Measurements from ENCODE around the gene FRMD4B.

FRMD4B gene

DNA sequence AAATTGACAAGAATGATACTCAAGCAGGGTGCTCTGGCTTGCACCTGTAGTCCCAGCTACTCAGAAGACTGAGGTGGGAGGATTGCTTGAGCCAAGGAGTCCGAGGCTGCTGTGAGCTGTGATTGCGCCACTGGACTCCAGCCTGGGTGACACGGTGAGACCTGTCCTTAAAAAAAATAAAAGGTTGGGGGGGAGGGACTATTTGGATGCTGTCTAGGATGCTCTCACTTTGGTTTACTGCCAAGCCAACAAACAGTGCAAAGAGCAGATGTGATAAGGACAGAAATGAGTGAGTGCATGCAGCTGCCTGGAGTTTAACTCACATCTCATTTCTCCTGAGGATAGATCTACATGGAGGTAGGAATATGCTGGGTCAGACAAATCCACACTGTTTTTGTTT, 130.0 kb downstream of the FRMD4B start:
- no peak for DNase-seq
- TF ChIP-seq GATA1 (IDR thresholded peaks at IDR 0.05; ENCODE audit: low read depth, low read length) (no peak), POLR2A (IDR thresholded peaks at IDR 0.05; ENCODE audit: low read length) (no peak)

DNA sequence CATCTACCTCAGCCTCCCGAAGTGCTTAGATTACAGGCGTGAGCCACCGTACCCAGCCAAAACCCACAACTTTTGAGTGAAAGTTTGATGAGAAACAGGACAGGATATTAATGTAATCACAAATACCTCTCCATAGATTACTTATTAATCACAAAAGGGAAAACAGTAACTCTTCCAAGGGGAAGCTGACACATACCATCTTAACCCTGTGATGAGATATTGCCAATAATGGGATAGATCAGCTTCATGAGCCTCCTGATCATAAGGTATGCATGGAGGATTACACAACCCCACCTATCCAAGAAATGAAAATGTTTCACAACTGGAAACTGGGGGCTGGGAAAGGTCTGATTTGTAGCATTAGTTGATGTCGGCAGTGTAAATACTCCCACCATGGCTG, 131.5 kb downstream of the FRMD4B start:
- no peak for DNase-seq
- no peak for TF ChIP-seq POLR2A (IDR thresholded peaks at IDR 0.05; ENCODE audit: low read length)
- no peak for TF ChIP-seq GATA1 (IDR thresholded peaks at IDR 0.05; ENCODE audit: low read depth, low read length)

DNA sequence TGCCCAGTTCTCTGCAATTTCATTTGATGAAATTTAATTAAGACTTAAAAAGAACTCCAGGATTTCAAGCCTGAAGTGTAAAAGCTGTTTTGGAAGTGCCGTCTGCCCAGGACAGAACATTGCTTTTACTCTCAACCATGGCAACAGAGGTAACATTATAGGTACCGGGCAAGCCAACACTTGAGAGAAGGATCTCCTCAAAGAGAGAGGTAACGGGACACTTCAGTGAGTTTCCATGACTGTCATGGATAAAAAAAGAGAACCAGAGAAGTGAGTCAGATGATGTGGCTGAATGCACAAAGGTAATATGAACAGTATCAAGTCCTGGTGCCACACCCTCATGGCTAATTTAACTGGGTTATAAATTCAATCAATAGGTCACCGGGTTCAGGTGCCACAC, 133.3 kb downstream of the FRMD4B start:
- no peak for DNase-seq

DNA sequence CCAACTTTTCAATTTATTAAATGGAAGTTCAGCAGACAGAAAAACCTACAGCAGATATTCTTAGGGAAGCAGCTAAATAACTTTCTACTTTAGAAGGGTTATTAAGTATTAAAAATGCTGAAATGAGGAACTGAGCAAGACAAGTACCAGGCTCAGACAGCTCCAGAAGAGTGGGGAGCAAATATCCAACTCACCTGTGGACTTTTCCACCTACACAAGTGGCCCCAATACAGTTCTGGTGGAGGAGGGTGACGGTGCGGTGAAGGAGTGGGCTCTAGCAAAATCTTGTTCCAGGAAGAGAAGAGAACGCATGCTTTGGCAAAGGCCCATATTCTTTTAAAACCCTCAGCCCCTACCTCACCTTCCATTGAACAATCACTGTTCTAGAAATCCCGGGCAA, 133.7 kb downstream of the FRMD4B start:
- no peak for TF ChIP-seq GATA1 (IDR thresholded peaks at IDR 0.05; ENCODE audit: low read depth, low read length)
- no peak for TF ChIP-seq POLR2A (IDR thresholded peaks at IDR 0.05; ENCODE audit: low read length)
- no peak for DNase-seq

More for the DNA sequence above, 133.3 kb downstream of the FRMD4B start:
- TF ChIP-seq POLR2A (IDR thresholded peaks at IDR 0.05; ENCODE audit: low read length) = no peak
- no peak for TF ChIP-seq GATA1 (IDR thresholded peaks at IDR 0.05; ENCODE audit: low read depth, low read length)

DNA sequence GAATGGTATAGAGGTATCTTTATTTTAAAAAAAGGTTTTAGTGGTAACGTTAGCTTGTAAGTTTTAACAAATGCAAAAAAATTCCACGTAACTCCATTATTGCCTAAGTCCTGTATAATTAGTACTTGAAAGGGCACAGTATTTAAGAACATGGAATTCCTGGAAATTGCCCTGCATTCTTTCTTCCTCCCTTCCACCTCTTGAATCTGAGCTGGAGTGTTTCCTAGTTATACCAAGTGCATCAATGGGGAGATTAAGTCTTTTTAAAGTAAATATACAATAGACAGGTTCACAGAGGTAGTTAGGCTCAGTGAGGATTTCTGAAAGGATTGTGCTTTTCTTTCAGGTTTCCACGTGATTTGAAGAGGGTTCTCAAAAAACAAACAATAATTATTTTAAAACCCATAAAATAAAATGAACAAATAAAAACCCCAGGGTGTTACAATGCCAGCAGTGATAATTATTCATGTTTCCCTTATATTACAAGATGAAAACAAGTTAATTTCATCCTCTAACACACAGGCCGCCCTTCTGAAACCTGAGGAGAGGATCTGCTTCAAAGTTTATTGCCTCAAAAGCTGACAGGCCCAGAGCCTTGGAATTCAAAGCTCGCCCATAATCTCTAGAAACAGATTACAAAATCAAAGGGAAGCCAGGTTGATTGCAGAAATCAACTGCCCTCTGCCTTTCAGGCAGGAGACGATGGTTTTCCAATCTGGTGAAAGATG, 134.6 kb downstream of the FRMD4B start:
- no peak for DNase-seq
- TF ChIP-seq GATA1 (IDR thresholded peaks at IDR 0.05; ENCODE audit: low read depth, low read length) (no peak), POLR2A (IDR thresholded peaks at IDR 0.05; ENCODE audit: low read length) (no peak)

DNA sequence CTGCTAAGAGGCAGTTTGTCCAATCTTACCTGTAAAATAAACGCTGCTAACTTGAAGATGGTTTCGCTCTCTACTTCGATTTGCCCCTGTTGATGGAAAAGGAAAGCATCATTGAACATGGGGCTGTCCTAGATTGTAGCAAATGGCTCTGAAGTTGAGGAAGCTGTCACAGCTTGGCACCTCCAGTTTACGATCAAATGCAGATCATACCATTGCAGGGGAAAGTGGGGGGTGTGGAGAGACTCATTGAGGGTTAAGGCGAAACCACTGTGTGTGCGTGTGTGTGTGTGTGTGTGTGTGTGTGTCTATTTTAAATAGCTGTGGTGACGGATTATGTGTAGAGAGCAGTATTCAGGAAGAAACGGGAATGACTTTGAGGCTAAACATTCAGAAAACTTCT, 135.9 kb downstream of the FRMD4B start:
- no peak for TF ChIP-seq GATA1 (IDR thresholded peaks at IDR 0.05; ENCODE audit: low read depth, low read length)
- TF ChIP-seq POLR2A (IDR thresholded peaks at IDR 0.05; ENCODE audit: low read length) = no peak
- peak in 1 of 2 experiments; percentile 10 for DNase-seq

DNA sequence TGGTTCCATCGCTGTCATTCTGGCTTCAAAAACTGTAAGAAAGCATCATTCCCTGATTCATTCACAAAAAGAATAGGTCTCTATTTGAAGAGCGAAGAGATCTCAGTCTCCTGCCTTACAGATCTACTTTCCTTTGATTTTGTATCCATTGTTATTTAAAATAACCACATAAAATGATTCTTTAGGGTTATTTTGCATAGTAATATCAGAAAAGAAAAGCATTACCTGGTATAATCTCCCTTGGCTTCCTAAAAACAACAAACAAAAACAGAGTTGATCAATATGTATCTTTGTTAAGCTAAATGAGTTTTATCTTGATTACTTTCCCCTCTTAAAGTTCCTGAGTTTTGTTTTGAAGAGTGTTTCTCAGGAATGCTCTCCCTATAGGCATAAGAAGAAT, 136.9 kb downstream of the FRMD4B start:
- TF ChIP-seq GATA1 (IDR thresholded peaks at IDR 0.05; ENCODE audit: low read depth, low read length) (no peak), POLR2A (IDR thresholded peaks at IDR 0.05; ENCODE audit: low read length) (no peak)
- DNase-seq = no peak

DNA sequence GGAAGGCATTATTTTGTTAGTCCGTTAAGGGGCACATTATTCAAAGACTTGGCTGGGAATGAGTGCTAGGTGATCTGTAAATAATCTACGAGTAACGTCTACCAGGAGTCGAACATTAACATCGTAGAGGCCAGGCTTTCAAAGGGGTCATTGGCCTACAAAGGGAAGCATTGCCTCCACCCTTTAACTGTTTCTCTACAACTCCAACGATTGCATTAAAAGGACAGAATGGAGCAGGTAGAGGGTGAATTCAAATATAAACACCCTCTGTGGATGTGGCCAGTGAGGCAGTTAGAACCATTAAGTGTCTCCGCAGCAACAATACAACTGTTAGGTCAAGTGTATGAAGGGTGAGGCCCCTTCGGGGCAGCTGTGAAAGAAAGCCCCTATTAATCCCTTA, 137.5 kb downstream of the FRMD4B start:
- TF ChIP-seq GATA1 (IDR thresholded peaks at IDR 0.05; ENCODE audit: low read depth, low read length) (no peak), POLR2A (IDR thresholded peaks at IDR 0.05; ENCODE audit: low read length) (no peak)
- no peak for DNase-seq

DNA sequence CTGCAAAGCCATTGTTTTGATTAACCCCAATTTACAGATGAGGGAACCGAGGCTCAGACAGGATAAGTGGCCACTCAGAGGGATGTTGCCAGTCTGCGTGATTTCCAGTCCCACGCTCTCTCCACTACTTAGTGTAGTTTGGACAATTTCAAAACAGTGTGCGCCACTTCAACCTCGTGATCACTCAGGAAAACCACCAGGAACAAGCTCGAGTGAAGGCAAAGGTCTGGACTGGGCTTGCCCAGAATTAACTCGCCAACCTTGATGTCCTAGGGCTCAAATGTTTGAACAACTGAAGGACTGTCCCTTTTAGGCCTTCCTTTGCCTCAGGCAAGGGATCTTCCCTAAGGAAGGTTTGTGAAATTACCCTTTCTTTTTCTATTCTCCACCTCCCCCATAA, 139.3 kb downstream of the FRMD4B start:
- no peak for DNase-seq
- TF ChIP-seq POLR2A (IDR thresholded peaks at IDR 0.05; ENCODE audit: low read length) = no peak
- no peak for TF ChIP-seq GATA1 (IDR thresholded peaks at IDR 0.05; ENCODE audit: low read depth, low read length)

DNA sequence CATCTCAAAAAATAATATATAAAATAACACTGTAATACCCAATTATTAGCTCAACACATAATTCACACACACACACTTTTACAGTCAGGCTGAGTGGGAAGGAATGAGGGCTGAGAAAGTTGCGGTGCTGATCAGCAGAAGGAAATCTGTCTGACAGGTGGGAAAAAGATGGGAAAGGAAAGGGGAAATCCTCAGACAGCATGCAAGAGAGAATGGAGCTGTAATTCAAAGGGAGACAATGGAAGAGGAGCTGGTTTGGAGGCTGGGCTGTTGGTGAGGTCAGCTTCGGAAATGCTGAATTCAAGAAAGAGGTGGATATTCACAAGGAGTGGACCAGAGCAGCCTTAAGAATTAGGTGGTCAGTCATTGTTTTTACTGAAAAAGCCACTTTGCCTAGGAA, 141.8 kb downstream of the FRMD4B start:
- TF ChIP-seq POLR2A (IDR thresholded peaks at IDR 0.05; ENCODE audit: low read length) = no peak
- no peak for TF ChIP-seq GATA1 (IDR thresholded peaks at IDR 0.05; ENCODE audit: low read depth, low read length)
- DNase-seq = no peak

DNA sequence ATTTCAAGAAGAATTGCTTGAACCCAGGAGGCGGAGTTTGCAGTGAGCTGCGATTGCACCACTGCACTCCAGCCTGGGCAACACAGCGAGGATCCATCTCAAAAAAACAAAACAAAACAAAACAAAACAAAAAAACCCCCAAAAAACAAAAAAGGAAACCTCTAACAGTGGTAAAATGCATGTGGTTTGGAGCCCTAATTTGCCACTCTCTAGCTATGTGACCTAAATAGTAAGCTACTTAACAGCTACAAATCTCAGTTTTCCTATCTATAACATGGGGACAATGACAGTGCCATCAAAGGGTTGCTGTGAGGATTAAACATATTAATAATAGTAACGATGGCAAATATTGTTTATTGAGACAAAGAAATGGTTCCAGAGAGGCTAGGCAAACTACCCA, 144.1 kb downstream of the FRMD4B start:
- DNase-seq = no peak
- TF ChIP-seq POLR2A (IDR thresholded peaks at IDR 0.05; ENCODE audit: low read length) (no peak), GATA1 (IDR thresholded peaks at IDR 0.05; ENCODE audit: low read depth, low read length) (no peak)

DNA sequence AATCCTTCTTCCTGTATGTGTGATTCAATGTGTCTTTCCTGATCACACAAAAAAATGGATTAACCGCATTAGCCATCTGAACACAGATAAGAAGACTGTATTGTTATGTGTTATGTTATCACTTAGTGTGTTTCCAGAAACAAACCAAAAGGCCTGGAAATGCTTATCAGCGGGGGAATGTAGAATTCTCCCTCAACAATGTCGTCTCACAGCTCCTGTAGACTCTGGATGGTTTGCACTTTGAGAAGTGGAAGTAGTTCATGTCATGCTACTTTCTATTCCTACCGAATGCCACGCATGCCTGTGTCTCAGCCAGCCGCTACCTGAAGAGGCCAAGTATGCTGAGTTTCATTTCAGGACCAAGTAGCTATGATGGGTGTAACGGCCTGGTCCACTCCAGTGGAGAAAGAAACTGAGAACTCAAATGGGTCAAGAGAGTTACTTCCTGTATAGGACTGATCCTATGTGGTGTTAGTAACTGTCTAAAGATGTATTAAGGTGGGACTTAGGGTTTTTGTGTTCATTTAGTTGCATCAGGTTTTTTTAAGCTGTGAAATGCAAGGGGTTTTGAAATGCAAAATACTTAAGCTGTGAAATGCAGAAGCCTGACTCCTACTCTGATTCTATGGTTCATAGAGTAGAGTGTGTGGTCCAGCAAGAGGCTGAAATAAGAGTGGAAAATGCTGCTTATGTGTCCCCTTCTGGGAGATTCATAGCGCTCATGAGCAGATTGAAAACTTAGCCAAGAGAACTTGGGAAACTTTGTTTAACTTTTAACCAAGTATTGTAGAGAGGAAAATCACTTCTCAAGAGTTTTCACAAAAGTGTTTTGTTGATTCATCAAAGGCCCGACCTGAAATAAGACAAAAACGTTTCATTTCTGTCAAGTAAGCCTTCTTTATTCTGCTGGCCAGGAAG, 145.0 kb downstream of the FRMD4B start:
- TF ChIP-seq POLR2A (IDR thresholded peaks at IDR 0.05; ENCODE audit: low read length) = no peak
- no peak for TF ChIP-seq GATA1 (IDR thresholded peaks at IDR 0.05; ENCODE audit: low read depth, low read length)
- DNase-seq = no peak

DNA sequence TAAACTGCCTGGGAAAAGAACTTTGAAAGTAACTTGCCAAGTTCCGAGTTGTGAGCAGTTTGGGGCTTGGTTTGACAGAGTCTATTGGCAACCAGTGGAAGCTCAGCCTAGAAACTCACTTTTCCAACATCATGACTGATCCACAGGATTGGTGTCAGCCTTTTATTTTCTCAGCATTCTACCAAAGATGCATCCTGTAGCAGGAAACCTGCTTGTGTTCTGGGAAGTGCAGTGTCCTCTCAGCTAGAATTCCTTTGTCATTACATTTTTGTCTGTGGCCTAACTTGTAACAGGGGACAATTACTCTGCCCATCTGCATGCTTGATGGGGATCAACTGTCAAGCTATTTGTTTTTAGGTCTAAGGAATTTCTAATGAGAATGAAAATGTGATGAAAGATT, 146.8 kb downstream of the FRMD4B start:
- no peak for TF ChIP-seq POLR2A (IDR thresholded peaks at IDR 0.05; ENCODE audit: low read length)
- no peak for DNase-seq

DNA sequence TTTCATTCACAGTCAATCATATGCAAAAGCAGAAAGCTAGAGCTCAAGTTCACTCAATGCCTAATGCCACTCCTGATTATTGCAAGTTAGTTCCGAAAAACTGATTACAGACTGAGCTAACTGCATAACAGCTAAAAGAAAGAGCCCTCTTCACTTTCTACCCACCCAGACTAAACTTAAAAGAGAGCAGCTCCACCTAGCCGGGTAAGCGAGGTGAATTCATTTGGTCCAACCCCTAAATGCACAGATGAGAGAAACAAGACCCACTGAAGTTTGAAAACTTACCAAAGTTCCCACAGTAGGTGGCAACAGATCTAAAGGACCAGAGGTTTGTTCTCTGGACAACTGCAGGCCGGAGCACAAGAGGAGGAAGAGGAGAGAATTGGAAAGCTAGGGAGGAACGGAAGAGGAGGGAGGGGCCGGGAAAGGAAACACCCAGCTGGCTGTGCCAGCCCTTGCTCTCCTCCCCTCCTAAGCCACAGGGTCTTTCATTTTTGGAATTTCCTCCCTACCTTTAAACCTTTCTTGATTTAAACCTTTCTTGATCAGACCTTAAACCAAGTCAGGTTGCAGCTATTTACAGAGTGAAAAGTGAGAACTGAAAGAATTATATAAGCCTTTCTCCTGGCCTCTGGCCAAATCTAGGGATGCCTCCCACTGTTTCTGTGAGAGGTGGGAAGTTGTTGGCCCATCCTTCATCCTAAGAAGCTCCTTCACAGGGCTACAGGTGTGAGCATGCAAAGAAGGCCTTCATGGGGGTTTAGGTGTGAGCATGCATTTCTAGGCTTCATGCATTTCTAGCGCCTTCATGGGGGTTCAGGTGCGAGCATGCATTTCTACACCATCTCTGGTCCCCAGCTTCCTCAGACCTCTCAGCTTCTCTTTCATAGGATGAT, 148.8 kb downstream of the FRMD4B start:
- TF ChIP-seq POLR2A (IDR thresholded peaks at IDR 0.05; ENCODE audit: low read length) (no peak), GATA1 (IDR thresholded peaks at IDR 0.05; ENCODE audit: low read depth, low read length) (no peak)
- no peak for DNase-seq

Data from erythroblast (primary cell).